Activated CD8-positive, alpha-beta memory T cell treated with anti-CD3 and anti-CD28 coated beads, Interleukin-2, amount 50 U/mL, for 1 hour (primary cell): ENCODE measurements around the gene TENT4A.

ENCODE experiments used
- DNase-seq: peaks from one replicate; pipeline ENCODE4 v3.0.0-alpha.2; 2020; ENCODE audit errors: extremely low read depth

The TENT4A gene

DNA sequence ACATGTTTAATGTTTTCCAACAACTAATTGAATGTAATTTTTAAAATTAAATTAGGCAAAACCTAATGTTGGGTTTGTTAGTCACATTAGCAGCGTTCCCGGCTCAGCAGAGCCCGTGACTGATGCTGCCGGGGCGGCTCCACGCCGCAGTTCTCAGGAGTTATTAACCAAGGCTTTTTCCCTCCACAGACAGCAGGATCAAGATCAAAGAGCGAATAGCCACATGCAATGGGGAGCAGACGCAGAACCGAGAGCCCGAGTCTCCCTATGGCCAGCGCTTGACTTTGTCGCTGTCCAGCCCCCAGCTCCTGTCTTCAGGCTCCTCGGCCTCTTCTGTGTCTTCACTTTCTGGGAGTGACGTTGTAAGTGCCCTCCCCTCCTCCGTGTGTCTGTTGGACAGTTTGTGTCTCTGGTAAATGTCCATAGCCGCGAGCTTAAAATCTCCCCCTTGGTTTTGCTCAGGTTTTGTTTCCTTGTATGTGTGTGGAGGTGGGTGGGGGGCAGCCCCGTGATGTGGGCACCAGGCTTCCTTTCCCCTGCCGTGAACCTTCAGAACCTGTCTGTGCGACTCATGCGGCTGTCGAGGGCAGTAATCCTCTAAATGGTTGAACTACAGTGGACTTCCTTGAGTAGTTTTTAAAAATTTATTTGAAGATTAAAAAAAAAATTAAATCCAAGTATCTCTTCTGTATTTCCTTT is 37.1 kb downstream of the TENT4A start:
- DNase-seq = no peak

DNA sequence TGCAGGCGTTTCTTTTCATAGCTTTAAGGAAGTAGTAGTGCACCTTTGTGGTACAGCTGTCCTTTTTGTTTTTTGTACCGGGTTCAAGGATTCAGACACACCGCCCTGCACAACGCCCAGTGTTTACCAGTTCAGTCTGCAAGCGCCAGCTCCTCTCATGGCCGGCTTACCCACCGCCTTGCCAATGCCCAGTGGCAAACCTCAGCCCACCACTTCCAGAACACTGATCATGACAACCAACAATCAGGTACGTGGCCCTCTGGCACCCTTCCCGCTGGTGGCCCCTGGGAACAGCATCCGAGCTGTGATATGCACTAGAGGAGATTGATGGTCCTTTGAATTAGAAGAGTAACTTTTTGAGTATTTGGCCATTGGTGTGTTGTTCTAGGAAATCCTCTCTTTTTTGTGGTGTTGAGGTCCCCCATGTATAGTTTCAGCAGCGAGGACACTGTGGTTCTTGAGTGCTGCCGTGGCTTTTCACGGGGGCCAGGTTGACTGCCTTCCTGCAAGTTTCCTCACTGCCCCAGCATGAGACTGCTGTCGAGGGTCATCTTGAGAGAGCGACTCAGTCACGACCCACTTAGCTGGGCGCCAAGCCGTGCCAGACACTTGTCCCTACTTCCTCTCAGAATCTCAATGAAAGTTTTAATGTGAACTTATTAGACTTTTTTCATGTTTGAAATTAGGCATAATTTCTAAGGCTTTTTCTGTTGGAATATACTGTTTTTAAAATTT is 37.9 kb downstream of the TENT4A start:
- no peak for DNase-seq

DNA sequence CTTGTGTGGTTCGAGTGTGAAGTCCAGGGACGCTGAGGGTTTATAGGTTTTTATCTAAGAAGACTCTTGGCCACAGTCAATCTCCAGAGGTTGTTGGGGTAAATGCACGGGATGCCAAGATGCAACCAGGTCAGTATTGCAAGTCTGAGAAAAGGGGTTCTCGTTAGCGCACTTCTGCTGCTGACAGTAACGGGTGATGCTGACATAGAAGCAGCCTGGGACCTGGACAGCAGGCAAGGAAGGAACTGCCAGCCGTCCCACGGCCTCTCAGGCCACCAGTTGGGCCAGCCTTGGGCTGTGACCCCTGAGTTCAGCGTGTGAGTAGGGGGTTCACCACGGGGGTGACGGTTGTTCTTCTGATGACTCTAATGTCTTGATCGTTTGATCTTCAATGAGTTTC is 39.0 kb downstream of the TENT4A start:
- DNase-seq = no peak

DNA sequence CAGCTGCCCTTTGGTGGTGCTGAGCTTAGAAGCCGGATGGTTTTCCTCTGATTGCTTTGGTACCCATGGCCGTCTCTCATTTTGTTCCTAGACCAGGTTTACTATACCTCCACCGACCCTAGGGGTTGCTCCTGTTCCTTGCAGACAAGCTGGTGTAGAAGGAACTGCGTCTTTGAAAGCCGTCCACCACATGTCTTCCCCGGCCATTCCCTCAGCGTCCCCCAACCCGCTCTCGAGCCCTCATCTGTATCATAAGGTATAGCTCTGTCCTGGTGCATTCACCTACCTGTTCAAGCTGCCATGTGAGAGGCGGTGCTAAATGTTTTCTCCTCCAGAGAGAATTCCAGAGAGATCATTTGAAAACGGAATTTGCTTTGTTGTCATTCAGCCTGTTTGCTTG is 39.5 kb downstream of the TENT4A start:
- no peak for DNase-seq

DNA sequence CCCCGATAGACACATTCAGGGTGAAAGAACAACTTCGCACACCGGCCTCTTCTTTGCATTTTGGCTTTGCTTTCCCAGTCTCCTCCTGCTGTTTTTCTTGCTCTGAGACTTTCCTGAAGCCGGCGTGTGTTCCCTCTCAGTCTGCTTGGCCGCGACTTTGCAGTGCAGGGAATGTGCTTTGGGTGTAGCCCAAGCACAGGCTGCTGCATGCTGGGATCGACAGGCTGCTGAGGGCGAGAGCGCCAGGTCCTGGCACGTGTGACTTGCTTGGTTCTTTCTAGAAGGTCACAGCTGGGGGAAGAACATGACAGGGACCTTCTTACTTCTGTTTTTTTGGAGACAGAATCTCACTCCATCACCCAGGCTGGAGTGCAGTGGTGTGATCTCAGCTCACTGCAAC is 40.6 kb downstream of the TENT4A start:
- DNase-seq = no peak

DNA sequence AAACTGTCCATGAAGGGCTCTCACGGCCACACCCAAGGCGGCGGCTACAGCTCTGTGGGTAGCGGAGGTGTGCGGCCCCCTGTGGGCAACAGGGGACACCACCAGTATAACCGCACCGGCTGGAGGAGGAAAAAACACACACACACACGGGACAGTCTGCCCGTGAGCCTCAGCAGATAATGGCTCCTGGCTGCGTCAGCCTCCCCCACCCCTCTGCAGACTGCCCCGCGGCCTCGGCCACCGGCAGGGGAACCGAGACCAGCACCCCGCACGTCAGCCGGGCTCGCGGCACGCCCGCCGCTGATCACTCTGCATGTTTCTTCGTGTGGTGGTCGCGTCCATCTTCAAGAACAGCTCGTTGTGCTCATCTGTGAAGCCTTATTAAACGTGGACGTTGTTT is 41.5 kb downstream of the TENT4A start:
- no peak for DNase-seq

DNA sequence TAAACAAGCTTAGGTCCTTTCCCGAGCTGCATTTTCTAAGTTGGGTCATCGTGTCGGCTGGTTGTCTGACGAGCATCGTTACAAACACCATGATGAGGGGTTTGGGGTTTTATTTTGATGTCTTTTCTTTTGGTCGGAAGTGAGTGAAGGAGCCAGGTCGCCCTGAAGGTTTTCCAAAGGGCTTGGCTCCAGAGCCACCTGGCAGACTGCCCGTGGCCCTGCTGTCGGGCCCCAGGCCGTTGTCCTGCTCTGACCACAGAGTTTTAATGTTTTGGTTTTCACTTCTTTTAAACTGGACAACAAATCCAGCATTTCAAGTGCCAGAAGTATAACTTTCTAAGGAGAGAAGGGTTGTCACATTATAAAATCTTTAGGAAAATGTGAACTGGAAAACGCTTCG is 42.3 kb downstream of the TENT4A start:
- DNase-seq = no peak

DNA sequence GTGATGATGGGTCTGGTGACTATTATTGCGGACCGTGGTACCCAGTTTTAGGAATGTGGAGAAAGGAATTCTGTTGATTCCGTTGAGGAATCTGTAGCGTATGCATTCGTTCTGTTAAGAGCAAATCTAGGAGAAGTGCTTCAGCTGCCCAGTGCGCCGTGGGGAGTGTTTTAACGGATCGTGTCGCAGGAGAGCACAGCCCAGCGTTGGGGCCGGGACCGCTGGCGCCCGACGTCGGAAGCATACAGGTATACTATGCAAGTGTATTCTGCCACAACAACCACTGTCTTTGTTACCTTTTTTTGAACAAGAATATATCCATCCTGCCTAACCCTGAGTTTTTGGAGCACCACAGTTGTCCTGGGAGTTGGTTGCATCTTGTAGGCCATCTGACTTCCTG is 42.7 kb downstream of the TENT4A start:
- DNase-seq = no peak

DNA sequence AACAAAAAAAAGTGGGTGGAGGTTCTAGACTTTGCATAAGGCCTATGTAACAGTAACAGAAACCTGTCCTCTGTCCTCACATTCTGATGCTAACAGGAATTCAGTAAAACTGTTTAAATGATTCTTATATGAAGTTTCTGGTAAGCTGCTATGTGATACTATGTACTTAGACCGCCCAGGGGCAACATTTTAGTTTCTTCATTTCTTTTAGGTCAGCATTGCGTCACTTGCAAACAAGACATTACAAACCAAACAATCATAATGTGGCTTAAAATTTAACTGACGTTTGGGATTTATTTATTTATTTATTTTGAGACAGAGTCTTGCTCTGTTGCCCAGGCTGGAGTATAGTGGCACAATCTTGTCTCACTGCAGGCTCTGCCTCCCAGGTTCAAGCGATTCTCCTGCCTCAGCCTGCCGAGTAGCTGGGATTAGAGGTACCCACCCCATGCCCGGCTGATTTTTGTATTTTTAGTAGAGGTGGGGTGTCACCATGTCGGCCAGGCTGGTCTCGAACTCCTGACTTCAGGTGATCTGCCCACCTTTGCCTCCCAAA is 44.3 kb downstream of the TENT4A start:
- no peak for DNase-seq

DNA sequence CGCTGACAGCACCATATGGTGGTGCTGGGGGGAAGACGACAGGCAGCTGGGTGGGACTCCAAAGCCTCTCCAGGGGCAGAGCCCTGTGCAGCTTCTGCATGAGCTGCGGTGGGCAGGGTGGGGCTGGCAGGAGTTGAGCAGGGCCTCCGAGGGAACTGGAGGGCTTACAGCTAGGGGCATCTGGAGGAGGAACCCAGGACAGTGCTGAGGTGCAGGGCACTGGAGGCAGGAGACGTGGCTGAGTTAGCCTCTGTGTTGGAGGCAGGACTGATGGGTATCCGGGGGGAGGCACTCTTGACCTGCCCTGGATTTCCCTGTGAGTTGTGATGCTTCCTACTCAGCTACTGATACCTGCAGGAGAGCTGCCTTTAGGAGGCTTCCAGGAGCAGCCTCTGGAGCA is 45.0 kb downstream of the TENT4A start:
- DNase-seq = no peak

DNA sequence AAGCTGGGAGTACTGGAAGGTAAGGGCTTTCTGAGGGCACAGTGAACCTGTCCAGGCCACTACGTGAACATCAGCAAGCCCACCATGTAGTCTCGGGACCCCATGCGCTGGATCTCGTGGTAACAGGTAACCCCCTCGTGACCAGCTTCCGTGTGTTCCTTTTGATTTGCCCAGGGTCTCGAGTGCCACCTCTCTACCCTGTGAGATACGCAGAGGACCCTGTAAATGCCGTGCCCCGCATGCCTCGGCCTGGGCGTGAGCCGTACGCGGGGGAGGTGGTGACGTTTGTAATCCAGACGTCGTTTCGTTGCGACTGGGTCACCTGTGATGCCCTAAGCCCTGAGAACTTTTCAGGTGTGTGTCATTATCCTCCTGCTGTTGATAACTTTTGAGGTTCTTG is 45.5 kb downstream of the TENT4A start:
- no peak for DNase-seq

DNA sequence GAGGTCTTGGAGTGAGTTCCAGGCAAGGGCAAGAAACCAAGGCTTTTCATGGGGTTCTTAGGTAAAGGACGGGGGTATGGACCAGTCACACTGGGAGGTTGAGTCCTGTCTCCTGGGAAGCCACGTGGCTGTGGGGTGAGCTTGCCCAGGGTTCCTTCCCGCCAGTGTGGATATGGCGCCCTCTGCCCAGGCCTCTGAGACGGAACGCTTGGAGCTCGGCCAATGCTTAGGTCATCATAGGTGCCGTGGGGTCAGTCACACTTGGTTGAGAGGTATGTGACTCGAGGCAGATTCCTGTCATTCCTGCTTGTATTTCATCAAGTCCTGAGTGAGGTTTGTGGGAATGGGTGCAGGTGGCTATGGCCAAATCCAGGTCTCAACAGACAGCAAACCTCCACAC is 46.2 kb downstream of the TENT4A start:
- no peak for DNase-seq

DNA sequence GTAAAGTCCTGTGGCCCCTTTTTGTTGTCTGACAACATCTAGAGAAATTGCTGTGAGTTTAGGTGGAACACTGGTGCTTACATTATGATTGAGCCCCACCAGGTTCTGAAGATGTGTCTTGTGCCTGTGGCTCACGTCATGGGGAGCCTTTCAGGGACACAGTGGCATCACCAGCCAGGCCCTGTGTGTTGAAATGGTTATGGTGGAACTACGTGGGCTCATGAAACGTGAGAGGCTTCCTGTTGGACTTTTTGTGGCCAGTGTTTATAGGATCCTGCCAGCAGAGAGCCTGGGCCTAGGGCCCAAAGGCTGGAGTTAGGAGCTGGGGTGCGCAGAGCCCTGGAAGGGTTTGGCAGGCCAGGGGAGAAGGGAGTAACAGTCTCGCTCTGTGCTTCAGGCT is 46.8 kb downstream of the TENT4A start:
- no peak for DNase-seq

DNA sequence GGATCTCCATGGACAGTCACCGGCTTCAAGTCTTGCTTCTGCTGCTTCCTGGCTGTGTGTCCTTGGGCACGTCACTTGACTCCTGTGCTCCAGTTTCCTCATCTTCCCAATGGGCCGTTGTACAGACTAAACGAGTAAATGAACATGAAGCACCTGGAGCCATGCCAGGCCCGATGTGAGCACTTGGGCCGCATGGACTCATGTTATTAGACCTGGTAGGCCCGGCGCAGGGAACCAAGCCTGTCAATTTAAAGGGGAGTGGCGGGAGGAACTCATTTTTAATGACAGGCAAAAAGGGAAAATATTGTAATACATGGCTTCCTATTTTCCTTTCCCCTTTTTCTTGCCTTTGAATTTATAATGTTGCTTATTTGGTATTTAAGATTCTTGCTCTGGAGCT is 47.5 kb downstream of the TENT4A start:
- DNase-seq = no peak

DNA sequence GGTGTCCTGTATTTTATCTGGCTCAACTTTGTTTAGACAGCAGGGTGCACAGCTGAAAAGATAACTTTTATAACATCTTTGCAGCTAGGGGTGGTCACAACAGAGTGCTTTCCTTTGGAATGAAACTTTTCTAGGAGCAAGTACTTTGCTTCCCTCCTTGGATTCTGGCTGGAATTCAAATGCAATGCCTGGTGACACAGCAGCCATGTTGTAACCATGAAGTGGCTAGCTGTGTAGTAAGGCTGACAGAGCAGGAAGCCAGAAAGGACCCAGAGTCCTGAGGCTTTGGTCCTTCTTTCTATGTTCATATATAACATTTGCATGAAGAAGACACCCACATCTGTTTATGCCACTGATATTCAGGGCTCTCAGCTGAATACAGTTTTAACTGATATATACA is 48.1 kb downstream of the TENT4A start:
- DNase-seq = no peak

DNA sequence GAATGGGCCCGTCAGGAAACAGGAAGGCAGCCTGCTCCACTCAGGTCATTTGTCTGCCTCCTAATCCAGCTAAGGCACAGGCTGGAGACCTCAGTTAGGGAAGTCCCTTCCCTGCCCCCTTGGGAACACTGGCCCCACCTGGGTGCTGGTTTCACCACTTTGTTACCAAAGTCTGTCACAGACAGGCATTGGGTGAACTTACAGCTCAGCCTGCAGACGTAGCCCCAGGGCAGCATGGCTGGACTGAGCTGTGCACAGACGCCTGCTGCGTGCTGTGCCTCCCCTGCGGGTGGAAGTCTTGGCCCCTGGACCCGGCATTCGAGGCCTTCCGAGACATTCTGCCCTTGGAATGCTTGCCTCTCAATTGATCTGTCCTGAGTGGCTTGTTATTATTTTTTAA is 48.9 kb downstream of the TENT4A start:
- DNase-seq = no peak

DNA sequence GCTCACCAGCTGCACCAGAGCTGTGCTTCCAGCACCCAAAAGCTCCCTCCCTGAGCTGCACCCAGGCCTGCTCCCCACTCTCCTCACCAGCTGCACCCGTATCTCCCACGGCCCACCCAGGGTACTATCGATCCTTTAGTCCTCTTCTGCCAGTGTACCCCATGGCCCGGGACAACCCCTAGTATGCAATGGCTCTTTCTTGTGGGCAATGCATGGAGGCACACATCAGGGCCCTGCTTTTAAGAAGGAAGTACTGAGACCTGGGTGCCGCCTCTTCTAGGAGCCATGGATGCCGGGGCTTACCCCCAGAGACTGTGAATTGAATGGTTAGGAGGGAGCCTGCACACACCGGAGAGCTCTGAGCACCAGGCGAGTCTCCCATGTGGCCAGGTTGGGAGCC is 49.5 kb downstream of the TENT4A start:
- DNase-seq = no peak

DNA sequence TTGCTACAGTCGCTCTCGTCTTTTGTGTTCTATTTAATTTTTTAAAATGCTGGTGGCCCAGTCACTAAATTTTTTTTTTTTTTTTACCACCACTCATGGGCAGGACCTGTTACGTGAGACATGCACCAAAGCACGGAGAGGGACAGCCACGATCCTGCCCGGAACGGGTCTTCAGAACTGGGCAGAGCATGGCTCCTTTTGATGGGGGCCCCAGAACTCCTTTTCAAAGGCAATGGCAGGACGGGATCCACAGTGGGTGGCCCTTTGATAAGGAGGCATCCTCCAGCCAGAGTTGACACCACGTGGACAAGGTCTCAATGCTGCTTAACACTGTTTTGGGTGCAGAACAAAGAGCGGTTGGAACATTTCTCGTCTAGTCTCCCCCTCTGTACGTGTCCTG is 50.0 kb downstream of the TENT4A start:
- DNase-seq = no peak

DNA sequence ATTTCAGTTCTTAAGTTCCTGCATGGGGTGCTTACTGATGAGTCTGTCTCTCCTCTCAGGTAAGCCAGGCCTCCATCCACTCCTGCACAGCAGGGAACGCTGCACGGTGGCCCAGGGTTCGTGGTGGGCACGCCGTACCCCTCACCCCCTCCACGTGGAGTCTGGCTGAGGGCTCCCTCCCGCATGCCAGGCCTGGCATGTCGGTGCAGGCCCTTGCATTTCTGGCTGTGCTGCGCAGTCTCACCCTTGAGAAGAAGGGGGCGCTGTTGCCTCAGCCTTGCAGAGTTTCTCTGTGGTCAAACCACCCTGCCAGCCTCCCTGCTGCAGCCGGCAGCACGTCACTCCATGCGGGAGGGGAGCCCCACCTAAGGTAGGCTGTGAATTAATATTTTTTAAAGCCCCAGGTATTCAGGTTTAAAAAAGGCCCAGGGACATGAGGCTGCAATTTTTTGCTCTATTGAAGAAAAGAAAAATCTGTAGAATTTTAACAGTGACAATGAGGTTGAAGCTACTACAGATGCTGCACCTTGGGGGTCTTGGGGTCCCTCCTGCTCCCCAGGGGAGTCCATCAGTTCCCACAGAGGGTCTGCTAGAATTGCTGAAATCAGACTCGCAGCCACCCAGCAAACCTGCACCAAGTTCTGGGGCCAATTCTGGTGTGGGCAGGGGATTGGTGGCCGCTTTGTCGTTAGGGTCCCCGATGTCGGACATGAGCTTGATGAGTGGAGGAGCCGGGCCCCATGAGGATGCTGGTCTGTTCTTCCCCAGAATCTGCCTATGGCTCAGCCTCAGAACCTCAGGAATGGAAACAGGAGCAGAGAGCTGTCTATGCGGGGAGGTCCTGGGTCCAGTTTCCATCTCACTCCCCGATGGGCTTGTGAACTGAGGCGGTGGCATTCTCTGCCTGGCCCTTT is 52.6 kb downstream of the TENT4A start:
- no peak for DNase-seq

DNA sequence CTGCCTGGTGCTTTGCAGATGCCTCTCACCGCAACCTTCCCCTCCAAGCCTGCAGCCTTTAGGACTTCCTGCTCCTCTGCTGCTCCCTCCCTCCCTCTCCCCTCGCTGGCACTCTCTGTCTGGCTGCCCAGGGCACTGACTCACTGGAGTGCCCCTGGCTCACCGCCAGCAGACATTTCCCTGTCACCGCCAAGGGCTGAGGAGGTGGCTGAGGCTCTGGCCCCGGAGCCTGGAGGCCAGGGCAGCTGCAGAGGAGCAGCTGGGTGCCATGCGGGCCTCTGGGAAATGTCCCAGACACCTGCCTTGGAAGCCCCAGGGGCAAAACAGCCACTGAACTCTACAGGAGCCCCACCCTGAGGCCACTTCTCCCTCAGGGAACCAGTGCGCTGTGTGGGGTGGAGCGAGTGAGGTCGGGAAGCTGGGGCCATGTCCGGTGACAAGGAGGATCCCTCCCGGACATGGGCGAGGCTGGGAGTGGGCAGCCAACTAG is 53.4 kb downstream of the TENT4A start:
- DNase-seq = no peak

DNA sequence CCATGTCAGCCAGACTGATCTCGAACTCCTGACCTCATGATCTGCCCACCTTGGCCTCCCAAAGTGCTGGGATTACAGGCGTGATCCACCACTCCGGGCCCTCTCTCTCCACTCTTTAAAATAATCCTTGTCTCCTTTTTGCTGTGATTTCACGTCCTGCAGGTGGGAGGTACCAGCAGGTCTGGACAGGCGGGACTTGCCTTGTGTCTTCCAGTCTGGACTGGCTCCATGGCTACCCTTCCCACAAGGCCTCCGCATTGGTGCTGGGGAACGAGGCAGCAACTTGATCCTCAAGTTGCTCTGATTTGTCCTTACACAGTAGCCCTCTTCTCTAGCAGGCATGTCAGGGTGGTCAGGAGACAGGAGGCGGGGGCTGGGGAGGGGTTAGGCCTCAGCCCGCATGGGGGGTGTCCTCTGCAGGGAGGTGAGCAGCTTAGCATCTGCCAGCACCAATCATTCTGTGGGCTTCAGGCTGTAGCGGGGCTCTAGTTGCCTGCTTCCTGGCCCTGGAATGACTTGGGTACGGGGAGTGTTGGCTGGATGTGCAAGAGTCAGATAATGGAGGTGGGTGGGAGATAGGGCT is 54.3 kb downstream of the TENT4A start:
- DNase-seq = no peak
